ENCODE data around the gene VAMP5.

DNA sequence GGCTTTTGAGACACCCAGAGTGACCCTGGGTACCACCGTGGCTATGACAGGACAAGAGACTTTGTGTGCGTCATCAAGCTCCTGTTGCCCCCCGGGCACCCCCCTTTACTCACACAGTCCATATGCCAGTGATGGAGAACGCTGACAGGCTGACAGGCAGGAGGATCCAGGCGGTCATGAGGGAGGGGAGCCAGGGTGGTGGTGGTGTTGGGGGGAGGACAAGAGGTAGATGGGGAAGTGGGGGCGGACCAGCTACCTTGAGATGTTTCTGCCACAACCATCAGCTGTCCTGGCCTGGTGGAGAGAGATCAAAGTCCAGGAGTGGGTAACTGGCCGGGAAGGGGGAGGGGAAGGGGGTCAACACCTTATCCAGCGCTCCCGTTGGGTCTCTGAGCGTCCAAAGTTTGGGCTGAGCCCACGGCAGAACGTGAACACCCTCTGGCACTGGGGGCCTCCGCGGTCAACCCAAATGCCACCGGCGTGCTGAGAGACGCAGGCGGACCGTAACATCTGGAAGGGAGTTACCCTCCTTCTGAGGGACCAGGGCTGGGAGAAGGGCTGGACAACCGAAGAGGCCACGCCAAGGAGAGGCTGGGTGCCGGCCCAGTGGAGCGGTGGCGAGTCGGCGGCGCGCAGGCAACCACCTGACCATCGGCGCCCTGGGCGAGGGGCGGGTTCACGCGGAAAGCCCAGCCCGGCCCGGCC lies 17.7 kb downstream of the VAMP5 start:
- no peak for TF ChIP-seq EZH2phosphoT487 (IDR thresholded peaks at IDR 0.05; ENCODE audit: unreplicated experiment)
- no peak for TF ChIP-seq EZH2 (IDR thresholded peaks at IDR 0.05; ENCODE audit: low read depth, unreplicated experiment)
- TF ChIP-seq, protein P1, sequence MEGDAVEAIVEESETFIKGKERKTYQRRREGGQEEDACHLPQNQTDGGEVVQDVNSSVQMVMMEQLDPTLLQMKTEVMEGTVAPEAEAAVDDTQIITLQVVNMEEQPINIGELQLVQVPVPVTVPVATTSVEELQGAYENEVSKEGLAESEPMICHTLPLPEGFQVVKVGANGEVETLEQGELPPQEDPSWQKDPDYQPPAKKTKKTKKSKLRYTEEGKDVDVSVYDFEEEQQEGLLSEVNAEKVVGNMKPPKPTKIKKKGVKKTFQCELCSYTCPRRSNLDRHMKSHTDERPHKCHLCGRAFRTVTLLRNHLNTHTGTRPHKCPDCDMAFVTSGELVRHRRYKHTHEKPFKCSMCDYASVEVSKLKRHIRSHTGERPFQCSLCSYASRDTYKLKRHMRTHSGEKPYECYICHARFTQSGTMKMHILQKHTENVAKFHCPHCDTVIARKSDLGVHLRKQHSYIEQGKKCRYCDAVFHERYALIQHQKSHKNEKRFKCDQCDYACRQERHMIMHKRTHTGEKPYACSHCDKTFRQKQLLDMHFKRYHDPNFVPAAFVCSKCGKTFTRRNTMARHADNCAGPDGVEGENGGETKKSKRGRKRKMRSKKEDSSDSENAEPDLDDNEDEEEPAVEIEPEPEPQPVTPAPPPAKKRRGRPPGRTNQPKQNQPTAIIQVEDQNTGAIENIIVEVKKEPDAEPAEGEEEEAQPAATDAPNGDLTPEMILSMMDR (conservative IDR thresholded peaks at IDR 0.05; ENCODE audit: low read depth in 2 of 2), result no peak
- TF ChIP-seq, protein P2, sequence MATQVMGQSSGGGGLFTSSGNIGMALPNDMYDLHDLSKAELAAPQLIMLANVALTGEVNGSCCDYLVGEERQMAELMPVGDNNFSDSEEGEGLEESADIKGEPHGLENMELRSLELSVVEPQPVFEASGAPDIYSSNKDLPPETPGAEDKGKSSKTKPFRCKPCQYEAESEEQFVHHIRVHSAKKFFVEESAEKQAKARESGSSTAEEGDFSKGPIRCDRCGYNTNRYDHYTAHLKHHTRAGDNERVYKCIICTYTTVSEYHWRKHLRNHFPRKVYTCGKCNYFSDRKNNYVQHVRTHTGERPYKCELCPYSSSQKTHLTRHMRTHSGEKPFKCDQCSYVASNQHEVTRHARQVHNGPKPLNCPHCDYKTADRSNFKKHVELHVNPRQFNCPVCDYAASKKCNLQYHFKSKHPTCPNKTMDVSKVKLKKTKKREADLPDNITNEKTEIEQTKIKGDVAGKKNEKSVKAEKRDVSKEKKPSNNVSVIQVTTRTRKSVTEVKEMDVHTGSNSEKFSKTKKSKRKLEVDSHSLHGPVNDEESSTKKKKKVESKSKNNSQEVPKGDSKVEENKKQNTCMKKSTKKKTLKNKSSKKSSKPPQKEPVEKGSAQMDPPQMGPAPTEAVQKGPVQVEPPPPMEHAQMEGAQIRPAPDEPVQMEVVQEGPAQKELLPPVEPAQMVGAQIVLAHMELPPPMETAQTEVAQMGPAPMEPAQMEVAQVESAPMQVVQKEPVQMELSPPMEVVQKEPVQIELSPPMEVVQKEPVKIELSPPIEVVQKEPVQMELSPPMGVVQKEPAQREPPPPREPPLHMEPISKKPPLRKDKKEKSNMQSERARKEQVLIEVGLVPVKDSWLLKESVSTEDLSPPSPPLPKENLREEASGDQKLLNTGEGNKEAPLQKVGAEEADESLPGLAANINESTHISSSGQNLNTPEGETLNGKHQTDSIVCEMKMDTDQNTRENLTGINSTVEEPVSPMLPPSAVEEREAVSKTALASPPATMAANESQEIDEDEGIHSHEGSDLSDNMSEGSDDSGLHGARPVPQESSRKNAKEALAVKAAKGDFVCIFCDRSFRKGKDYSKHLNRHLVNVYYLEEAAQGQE (IDR thresholded peaks at IDR 0.05; ENCODE audit: unreplicated experiment), result no peak
- no peak; the same call in 1 of the 2 replicates for TF ChIP-seq POLR2AphosphoS5 (IDR thresholded peaks at IDR 0.05; ENCODE audit: low read depth)

Data from GM23338 (cell line).